ENCODE data around the gene CNGB1. TPM values are rescaled to one million over a fixed set of nuclear protein-coding genes. Genes with fewer than 3 reads are reported as not detected.

Gene CNGB1
- total and polyA plus RNA-seq, 8 donors: 0.08 to 18.0 (median 0.73) TPM; not detected in 5

DNA sequence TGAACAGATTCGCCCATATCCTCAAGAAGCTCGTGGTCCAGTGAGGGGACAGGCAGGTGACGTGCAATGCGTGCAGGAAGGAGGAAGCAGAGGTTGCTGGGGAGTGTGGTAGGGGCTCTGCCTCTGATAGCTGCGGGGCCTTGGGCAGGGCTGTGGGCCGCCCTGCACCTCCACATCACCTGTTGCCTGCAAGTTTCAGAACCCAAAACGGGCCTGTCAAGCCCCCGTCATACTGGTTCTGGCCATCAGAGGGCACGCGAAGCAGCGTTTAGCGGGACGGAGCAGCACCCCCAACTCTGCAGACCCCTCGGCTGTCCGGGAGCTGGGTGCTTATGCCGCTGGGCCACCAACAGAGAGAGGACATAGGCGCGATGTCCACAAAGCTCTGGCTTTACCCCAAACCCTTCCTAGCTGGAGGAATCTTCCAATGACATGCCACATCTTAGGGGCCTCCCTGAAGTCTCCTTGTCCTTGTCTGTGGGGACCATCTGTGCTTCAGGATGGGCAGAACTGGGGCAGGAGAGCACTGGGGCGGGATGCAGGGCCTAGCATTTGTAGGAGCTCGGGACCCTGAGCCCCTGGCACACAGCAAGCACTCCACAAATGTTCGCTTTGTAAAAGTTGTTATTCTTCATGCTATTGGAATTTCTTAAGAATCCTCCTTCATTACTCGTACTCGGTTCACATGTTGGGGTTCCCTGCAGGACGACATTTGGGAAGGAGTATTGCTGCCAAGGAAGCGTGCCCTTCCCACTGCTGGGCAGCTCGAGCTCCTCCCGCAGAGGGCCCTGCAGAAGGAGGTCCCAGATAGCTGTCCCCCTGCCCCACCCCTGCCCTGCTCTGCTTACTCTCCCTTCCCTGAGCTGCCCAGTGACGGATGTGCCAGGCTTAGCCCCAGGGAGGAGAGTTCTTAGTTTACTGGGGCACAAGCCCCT lies 64.3 kb downstream of the CNGB1 start:
- Histone ChIP-seq H3K27me3 (peaks cover 0 to 49% (median 0%) of the 10 kb centered on the region in 3 donors), H3K36me3 (no peaks in the 10 kb centered on the region), H3K4me3 (no peak overlapping the region), H3K9me3 (no peaks in the 10 kb centered on the region), H3K27ac (no peak overlapping the region), H3K4me1 (peaks cover 0 to 7% (median 0%) of the 10 kb centered on the region in 4 donors)
- intact Hi-C loops (cut with DNase I; ENCODE audit: low total_unique reads): no loop called here
- TF ChIP-seq, protein P1, sequence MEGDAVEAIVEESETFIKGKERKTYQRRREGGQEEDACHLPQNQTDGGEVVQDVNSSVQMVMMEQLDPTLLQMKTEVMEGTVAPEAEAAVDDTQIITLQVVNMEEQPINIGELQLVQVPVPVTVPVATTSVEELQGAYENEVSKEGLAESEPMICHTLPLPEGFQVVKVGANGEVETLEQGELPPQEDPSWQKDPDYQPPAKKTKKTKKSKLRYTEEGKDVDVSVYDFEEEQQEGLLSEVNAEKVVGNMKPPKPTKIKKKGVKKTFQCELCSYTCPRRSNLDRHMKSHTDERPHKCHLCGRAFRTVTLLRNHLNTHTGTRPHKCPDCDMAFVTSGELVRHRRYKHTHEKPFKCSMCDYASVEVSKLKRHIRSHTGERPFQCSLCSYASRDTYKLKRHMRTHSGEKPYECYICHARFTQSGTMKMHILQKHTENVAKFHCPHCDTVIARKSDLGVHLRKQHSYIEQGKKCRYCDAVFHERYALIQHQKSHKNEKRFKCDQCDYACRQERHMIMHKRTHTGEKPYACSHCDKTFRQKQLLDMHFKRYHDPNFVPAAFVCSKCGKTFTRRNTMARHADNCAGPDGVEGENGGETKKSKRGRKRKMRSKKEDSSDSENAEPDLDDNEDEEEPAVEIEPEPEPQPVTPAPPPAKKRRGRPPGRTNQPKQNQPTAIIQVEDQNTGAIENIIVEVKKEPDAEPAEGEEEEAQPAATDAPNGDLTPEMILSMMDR (IDR thresholded peaks at IDR 0.05): peak in 4 of 7 experiments; percentile 11 to 45 (median 26)
- TF ChIP-seq POLR2AphosphoS5 (IDR thresholded peaks at IDR 0.05): no peak
- 27 to 42% (median 39%) methylated on average over 28 of the region's 28 CpGs for WGBS, 5 donors
- DNase-seq: peak in 1 of 2 donors; percentile 43

DNA sequence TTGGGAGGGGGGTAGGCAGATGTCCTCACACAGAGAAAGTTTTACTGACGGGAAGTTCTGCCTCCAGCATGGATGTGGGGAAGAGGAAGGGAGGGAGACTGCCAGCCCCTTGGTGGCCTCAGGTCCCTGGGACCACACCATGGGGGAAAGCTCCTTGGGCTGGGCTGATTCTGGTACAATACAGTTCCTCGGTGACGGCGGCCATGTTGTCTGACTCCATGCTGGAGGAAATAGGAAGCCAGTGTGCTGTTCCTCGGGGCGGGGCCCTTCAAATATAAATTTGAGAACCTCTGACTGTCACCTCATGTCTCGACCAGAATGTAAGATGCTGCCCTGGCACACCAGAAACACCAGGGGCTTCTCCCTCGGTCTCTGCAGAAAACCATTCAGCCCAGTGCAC lies 66.8 kb downstream of the CNGB1 start:
- DNase-seq: no peak
- Histone ChIP-seq H3K9me3 (no peaks in the 10 kb centered on the region), H3K4me3 (no peak overlapping the region), H3K27me3 (peaks cover 0 to 66% (median 0%) of the 10 kb centered on the region in 3 donors), H3K4me1 (peaks cover 0 to 14% (median 4%) of the 10 kb centered on the region in 4 donors), H3K27ac (no peak overlapping the region), H3K36me3 (no peaks in the 10 kb centered on the region)
- TF ChIP-seq EP300 (IDR thresholded peaks at IDR 0.05) (no peak), POLR2AphosphoS5 (IDR thresholded peaks at IDR 0.05) (no peak), POLR2A (IDR thresholded peaks at IDR 0.05) (no peak)
- 61 to 76% (median 73%) methylated on average over 7 to 8 of the region's 8 CpGs for WGBS, 5 donors
- intact Hi-C loops (cut with DNase I; ENCODE audit: low total_unique reads): loop anchor here (5.0 kb wide), 1 partner anchor 93 kb away; no protein-coding TSS in a partner anchor

DNA sequence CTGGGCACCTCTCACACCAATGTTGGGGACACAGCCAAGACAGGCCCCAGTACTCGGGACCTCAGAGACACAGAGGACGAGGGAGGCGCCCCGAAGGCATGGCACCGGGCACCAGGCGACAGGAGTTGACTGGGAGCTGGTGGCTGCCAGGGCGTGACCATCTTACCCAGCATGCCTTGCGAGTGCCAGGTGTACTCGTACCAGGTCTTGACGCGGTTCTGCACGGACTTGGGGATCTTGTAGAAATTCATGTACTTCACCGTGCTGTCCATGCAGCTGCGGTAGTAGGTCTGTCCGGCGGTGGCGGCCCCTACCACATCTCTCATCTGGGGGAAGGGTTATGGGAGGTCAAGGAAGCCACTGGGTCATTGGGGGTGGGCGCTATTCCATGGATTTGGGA lies 67.3 kb downstream of the CNGB1 start:
- peaks cover 0 to 14% (median 4%) of the 10 kb centered on the region in 4 donors for H3K4me1 ChIP-seq
- no peak for DNase-seq

DNA sequence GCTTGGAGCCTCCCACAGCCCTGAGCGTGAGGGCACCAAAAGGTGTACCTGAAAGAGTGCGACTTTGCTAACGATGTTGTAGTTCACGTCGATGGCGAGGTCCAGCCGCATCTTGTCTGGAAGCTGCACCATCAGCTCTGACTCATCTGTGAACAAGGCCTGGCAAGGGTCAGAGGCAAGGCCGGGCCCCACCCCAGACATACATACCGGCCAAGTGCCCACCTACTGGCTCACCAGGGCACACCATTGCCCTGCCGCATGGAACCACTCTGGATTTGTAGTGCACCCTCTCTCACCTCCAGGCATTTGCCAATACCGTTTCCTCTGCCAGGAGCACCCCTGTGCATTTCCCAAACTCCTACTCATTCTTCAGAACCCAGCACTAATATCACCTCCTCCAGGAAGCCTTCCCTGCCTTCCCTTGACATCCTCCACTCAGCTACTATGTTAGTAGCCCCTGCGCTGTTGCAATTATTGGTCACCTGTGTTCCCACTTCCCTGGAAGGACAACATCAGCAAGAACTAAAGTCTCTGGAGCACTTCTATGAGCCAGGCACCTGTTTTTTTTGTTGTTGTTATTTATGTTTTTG lies 69.4 kb downstream of the CNGB1 start:
- intact Hi-C loops (cut with DNase I; ENCODE audit: low total_unique reads): loop anchor here (5.0 kb wide), 1 partner anchor 96 kb away; no protein-coding TSS in a partner anchor
- peaks cover 0 to 54% (median 0%) of the 10 kb centered on the region in 3 donors for H3K27me3 ChIP-seq

More for the DNA sequence above, 67.3 kb downstream of the CNGB1 start:
- H3K27me3 ChIP-seq: peaks cover 0 to 65% (median 0%) of the 10 kb centered on the region in 3 donors
- intact Hi-C loops (cut with DNase I; ENCODE audit: low total_unique reads): loop anchor here (5.0 kb wide), 1 partner anchor 94 kb away; no protein-coding TSS in a partner anchor
- WGBS, 5 donors: 67 to 80% (median 75%) methylated on average over 9 to 18 of the region's 18 CpGs
- no peaks in the 10 kb centered on the region for H3K36me3 ChIP-seq
- H3K9me3 ChIP-seq: no peaks in the 10 kb centered on the region
- H3K4me3 ChIP-seq: no peak overlapping the region
- H3K27ac ChIP-seq: no peak overlapping the region
- TF ChIP-seq POLR2A (IDR thresholded peaks at IDR 0.05): no peak
- TF ChIP-seq, protein P1 (IDR thresholded peaks at IDR 0.05): no peak
- no peak for TF ChIP-seq POLR2AphosphoS5 (IDR thresholded peaks at IDR 0.05)
- TF ChIP-seq EP300 (IDR thresholded peaks at IDR 0.05): no peak

More for the DNA sequence above, 69.4 kb downstream of the CNGB1 start:
- WGBS, 5 donors: 85 to 92% (median 89%) methylated on average over 11 to 12 of the region's 12 CpGs
- TF ChIP-seq, protein P1 (IDR thresholded peaks at IDR 0.05): no peak
- TF ChIP-seq POLR2A (IDR thresholded peaks at IDR 0.05): no peak
- TF ChIP-seq EP300 (IDR thresholded peaks at IDR 0.05): no peak
- no peak for TF ChIP-seq POLR2AphosphoS5 (IDR thresholded peaks at IDR 0.05)
- no peak for DNase-seq
- H3K4me1 ChIP-seq: peaks cover 0 to 11% (median 4%) of the 10 kb centered on the region in 4 donors
- H3K27ac ChIP-seq: no peak overlapping the region
- H3K4me3 ChIP-seq: no peak overlapping the region
- H3K36me3 ChIP-seq: no peaks in the 10 kb centered on the region
- no peaks in the 10 kb centered on the region for H3K9me3 ChIP-seq
